HepG2 (cell line): ENCODE measurements around the gene ORC4. TPM values are rescaled to one million over a fixed set of nuclear protein-coding genes. Genes with fewer than 3 reads are reported as not detected.

Experiments
- FOXO1 ChIP-seq: sonication (generic); formaldehyde crosslinking; IDR thresholded peaks from 2 replicates; pipeline ENCODE4 v1.4.0; 2020; ENCODE audit warnings: missing genetic modification reagents
- HDAC1 ChIP-seq: sonication (generic); formaldehyde crosslinking; IDR thresholded peaks from 2 replicates; pipeline ENCODE4 v1.5.1; 2020; ENCODE audit warnings: mild to moderate bottlenecking, missing genetic modification reagents
- HOMEZ ChIP-seq: IDR thresholded peaks from 2 replicates; pipeline ENCODE4 v1.6.1; 2016; ENCODE audit warnings: low read depth
- MIXL1 ChIP-seq: IDR thresholded peaks from 2 replicates; pipeline ENCODE4 v1.6.1; 2016
- RELA ChIP-seq: sonication (generic); formaldehyde crosslinking; IDR thresholded peaks from 2 replicates; pipeline ENCODE4 v1.4.0; 2020; ENCODE audit warnings: missing genetic modification reagents
- ZBTB39 ChIP-seq: sonication (generic); formaldehyde crosslinking; IDR thresholded peaks from 2 replicates; pipeline ENCODE4 v1.5.0; 2020; ENCODE audit warnings: missing genetic modification reagents
- ZC3H4 ChIP-seq: sonication (generic); formaldehyde crosslinking; IDR thresholded peaks from 2 replicates; pipeline ENCODE4 v1.4.0; 2020; ENCODE audit warnings: missing genetic modification reagents, borderline replicate concordance
- ZFP82 ChIP-seq: sonication (generic); formaldehyde crosslinking; IDR thresholded peaks from 2 replicates; pipeline ENCODE4 v1.5.1; 2020; ENCODE audit warnings: mild to moderate bottlenecking, missing genetic modification reagents, borderline replicate concordance
- ZMAT5 ChIP-seq: sonication (generic); formaldehyde crosslinking; IDR thresholded peaks from 2 replicates; pipeline ENCODE4 v1.5.0; 2020; ENCODE audit warnings: mild to moderate bottlenecking, low read depth, missing genetic modification reagents, borderline replicate concordance
- ZNF264 ChIP-seq: sonication (generic); formaldehyde crosslinking; IDR thresholded peaks from 2 replicates; pipeline ENCODE4 v1.4.0; 2020; ENCODE audit warnings: missing genetic modification reagents
- ZNF281 ChIP-seq: sonication (generic); formaldehyde crosslinking; IDR thresholded peaks from 2 replicates; pipeline ENCODE4 v1.4.0; 2020; ENCODE audit warnings: missing genetic modification reagents, borderline replicate concordance
- ZNF318 ChIP-seq: sonication (generic); formaldehyde crosslinking; IDR thresholded peaks from 2 replicates; pipeline ENCODE4 v1.4.0; 2020; ENCODE audit warnings: mild to moderate bottlenecking, missing genetic modification reagents
- ZNF703 ChIP-seq: sonication (generic); formaldehyde crosslinking; IDR thresholded peaks from 2 replicates; pipeline ENCODE4 v1.5.1; 2020; ENCODE audit warnings: missing genetic modification reagents, mild to moderate bottlenecking, moderate library complexity, borderline replicate concordance
- ZSCAN21 ChIP-seq: sonication (generic); formaldehyde crosslinking; IDR thresholded peaks from 2 replicates; pipeline ENCODE4 v1.8.0; 2022; ENCODE audit warnings: mild to moderate bottlenecking, missing genetic modification reagents, moderate library complexity, borderline replicate concordance
- polyA plus RNA-seq, 8 experiments: library from polyadenylated mRNA; depleted of rRNA in 3 of 8; stranded (reverse) in 7 of 8; unstranded in 1 of 8; fragments of >200 nt; fragmentation: Illumina TruSeq in 4 of 8; extraction: Trizol in 4 of 8; gene quantifications; 2 replicates each; pipeline versions ENCODE4 v1.2.1 to v1.2.3, GENCODE V29; 2011 to 2016; ENCODE audit warnings: low read depth in 4 of 8, missing spikeins in 1 of 8, mixed read lengths in 1 of 8; ENCODE audit not compliant: insufficient read depth in 1 of 8
- total RNA-seq, 5 experiments: library from RNA; depleted of rRNA; stranded (reverse); fragments of >200 nt; fragmentation: Illumina TruSeq; extraction: Trizol; gene quantifications; 2 replicates each; pipeline ENCODE4 v1.2.3, GENCODE V29; 2016; ENCODE audit warnings: low read depth in 1 of 5

Gene ORC4
- total and polyA plus RNA-seq, 2 of the 13 experiments (the other 11 are each of a cell fraction or from before 2014, with no cell fraction given) = 28.6 to 84.8 TPM

- no peak for TF ChIP-seq ZNF264 (CRISPR knock-in tag)
- TF ChIP-seq ZSCAN21 = no peak
- no peak for TF ChIP-seq RELA (CRISPR knock-in tag)
- no peak for TF ChIP-seq FOXO1 (CRISPR knock-in tag)
- no peak for TF ChIP-seq ZFP82 (CRISPR knock-in tag)
- peak; percentile 80 for TF ChIP-seq HOMEZ
- no peak for TF ChIP-seq ZNF318
- no peak for TF ChIP-seq MIXL1 (CRISPR knock-in tag)
- no peak for TF ChIP-seq HDAC1 (CRISPR knock-in tag)
- TF ChIP-seq ZNF703 (CRISPR knock-in tag) = no peak
- TF ChIP-seq ZBTB39 (CRISPR knock-in tag) = no peak
- no peak for TF ChIP-seq ZC3H4
- no peak for TF ChIP-seq ZNF281 (CRISPR knock-in tag)
- TF ChIP-seq ZMAT5 (CRISPR knock-in tag) = no peak
Observed at GRCh38 chr2:147989809-147990403, 30.6 kb downstream of the ORC4 start (continued).
